ENCODE measurements around the gene HYDIN.
A peak's percentile ranks its signal among the peaks of the same experiment; 100 is the strongest.
"Not testable (repeated sequence)": the region's sequence is repeated elsewhere in the genome, so short reads cannot be mapped to it uniquely, and the experiment has no call there.

The HYDIN gene

GRCh38 chr16:71027511-71027910 is 203.0 kb downstream of the HYDIN start:
- not testable (repeated sequence) for ATAC-seq

GRCh38 chr16:71023851-71024439 is 206.6 kb downstream of the HYDIN start:
- ATAC-seq: not testable (repeated sequence)

- not testable (repeated sequence) for ATAC-seq
These were observed 208.5 kb downstream of the HYDIN start for GRCh38 chr16:71021961-71022537.

- ATAC-seq: not testable (repeated sequence)
These were observed 211.3 kb downstream of the HYDIN start for GRCh38 chr16:71019067-71019682.

- ATAC-seq: not testable (repeated sequence)
These were observed 215.1 kb downstream of the HYDIN start for GRCh38 chr16:71015419-71015818.

GRCh38 chr16:71009440-71010223 is 220.9 kb downstream of the HYDIN start:
- not testable (repeated sequence) for ATAC-seq

- peak; percentile 42; the same call in 2 of the 3 replicates for ATAC-seq
These were observed 224.0 kb downstream of the HYDIN start for GRCh38 chr16:71006516-71006915.

GRCh38 chr16:70999735-71000134 is 230.8 kb downstream of the HYDIN start:
- 0 out of 3 replicates have a peak, but pooled peaks have one; percentile 47 for ATAC-seq

- ATAC-seq: not testable (repeated sequence)
These were observed 234.7 kb downstream of the HYDIN start for GRCh38 chr16:70995799-70996198.

- ATAC-seq: not testable (repeated sequence)
These were observed 238.0 kb downstream of the HYDIN start for GRCh38 chr16:70992511-70992910.

- ATAC-seq: peak; percentile 70
These were observed 243.4 kb downstream of the HYDIN start for GRCh38 chr16:70987019-70987715.

- not testable (repeated sequence) for ATAC-seq
These were observed 245.8 kb downstream of the HYDIN start for GRCh38 chr16:70984675-70985074.

GRCh38 chr16:70968332-70968731 is 262.2 kb downstream of the HYDIN start:
- not testable (repeated sequence) for ATAC-seq

- not testable (repeated sequence) for ATAC-seq
These were observed 270.4 kb downstream of the HYDIN start for GRCh38 chr16:70960169-70960568.

- ATAC-seq: not testable (repeated sequence)
These were observed 275.6 kb downstream of the HYDIN start for GRCh38 chr16:70954922-70955321.

GRCh38 chr16:70953824-70954223 is 276.7 kb downstream of the HYDIN start:
- ATAC-seq: peak; percentile 49; the same call in 1 of the 3 replicates

GRCh38 chr16:70943551-70943950 is 287.0 kb downstream of the HYDIN start:
- ATAC-seq: not testable (repeated sequence)

GRCh38 chr16:70939690-70940359 is 290.7 kb downstream of the HYDIN start:
- ATAC-seq: not testable (repeated sequence)

- ATAC-seq: not testable (repeated sequence)
These were observed 293.6 kb downstream of the HYDIN start for GRCh38 chr16:70936781-70937525.

- not testable (repeated sequence) for ATAC-seq
These were observed 295.2 kb downstream of the HYDIN start for GRCh38 chr16:70935325-70935724.

GRCh38 chr16:70933746-70934145 is 296.8 kb downstream of the HYDIN start:
- not testable (repeated sequence) for ATAC-seq

All from SK-N-SH treated with all-trans-retinoic acid at 6 μM for 48 hours (cell line).